Thyroid gland (tissue), 4 donors: ENCODE measurements around the gene GOLGA6A. TPM values are rescaled to one million over a fixed set of nuclear protein-coding genes. Genes with fewer than 3 reads are reported as not detected.

Experiments
- DNase-seq, 2 donors: peaks; one replicate each; pipeline ENCODE4 v3.0.0-alpha.2; 2019
- H3K27ac ChIP-seq, 3 donors: fragments of 200-600 bp; sonication (generic); 1 replicate in 2 of 3; 2 replicates in 1 of 3; pipeline ENCODE4 v1.5.1; 2016 to 2019; ENCODE audit warnings: mild to moderate bottlenecking in 1 of 3, moderate library complexity in 1 of 3
- H3K27me3 ChIP-seq: fragments of 200-600 bp; sonication (generic); one replicate; pipeline ENCODE4 v1.5.1; 2019
- H3K36me3 ChIP-seq, 2 donors: fragments of 200-600 bp; sonication (generic); one replicate each; pipeline ENCODE4 v1.5.1; 2016 to 2019
- H3K4me1 ChIP-seq, 2 donors: fragments of 200-600 bp; sonication (generic); one replicate each; pipeline ENCODE4 v1.5.1; 2017 to 2019
- H3K4me3 ChIP-seq, 3 donors: fragments of 200-600 bp; sonication (generic); replicated peaks in 1 of 3; 1 replicate in 2 of 3; 2 replicates in 1 of 3; pipeline ENCODE4 v1.5.1; 2016; ENCODE audit warnings: mild to moderate bottlenecking in 1 of 3
- H3K9me3 ChIP-seq: fragments of 200-600 bp; sonication (generic); one replicate; pipeline ENCODE4 v1.5.1; 2017
- POLR2A ChIP-seq, 2 donors: fragments of 450-650 bp; IDR thresholded peaks; one replicate each; pipeline ENCODE4 v1.6.1; 2017; ENCODE audit warnings: antibody characterized with exemption in 2 of 2, mild to moderate bottlenecking in 2 of 2, moderate library complexity in 1 of 2
- WGBS, 2 donors: methylation state at CpG; one replicate each; pipeline ENCODE4 v1.1.5; 2017; 5-methylcytosine and 5-hydroxymethylcytosine counted together
- intact Hi-C: fragments of 100-400 bp; cut with DNase I; formaldehyde crosslinking; loops from one replicate; pipeline ENCODE4 v1.15.1; 2023
- total RNA-seq, 4 donors: library from RNA; depleted of rRNA; stranded (reverse); fragments of >200 nt; gene quantifications; one replicate each; pipeline ENCODE4 v1.2.3, GENCODE V29; 2016
- TF ChIP-seq, protein P1 (sequence below), 6 experiments: fragments of 200-600 bp in 3 of 6; fragments of 450-650 bp in 3 of 6; sonication (generic) in 3 of 6; IDR thresholded peaks; one replicate each; pipeline ENCODE4 v1.5.1; 2016 to 2019; ENCODE audit warnings: antibody characterized with exemption in 6 of 6, mild to moderate bottlenecking in 2 of 6, inconsistent platforms in 1 of 6, moderate library complexity in 1 of 6

Gene GOLGA6A
- total RNA-seq, 4 donors from 2014 or later = 0.22 to 0.54 TPM; not detected in 2

DNA sequence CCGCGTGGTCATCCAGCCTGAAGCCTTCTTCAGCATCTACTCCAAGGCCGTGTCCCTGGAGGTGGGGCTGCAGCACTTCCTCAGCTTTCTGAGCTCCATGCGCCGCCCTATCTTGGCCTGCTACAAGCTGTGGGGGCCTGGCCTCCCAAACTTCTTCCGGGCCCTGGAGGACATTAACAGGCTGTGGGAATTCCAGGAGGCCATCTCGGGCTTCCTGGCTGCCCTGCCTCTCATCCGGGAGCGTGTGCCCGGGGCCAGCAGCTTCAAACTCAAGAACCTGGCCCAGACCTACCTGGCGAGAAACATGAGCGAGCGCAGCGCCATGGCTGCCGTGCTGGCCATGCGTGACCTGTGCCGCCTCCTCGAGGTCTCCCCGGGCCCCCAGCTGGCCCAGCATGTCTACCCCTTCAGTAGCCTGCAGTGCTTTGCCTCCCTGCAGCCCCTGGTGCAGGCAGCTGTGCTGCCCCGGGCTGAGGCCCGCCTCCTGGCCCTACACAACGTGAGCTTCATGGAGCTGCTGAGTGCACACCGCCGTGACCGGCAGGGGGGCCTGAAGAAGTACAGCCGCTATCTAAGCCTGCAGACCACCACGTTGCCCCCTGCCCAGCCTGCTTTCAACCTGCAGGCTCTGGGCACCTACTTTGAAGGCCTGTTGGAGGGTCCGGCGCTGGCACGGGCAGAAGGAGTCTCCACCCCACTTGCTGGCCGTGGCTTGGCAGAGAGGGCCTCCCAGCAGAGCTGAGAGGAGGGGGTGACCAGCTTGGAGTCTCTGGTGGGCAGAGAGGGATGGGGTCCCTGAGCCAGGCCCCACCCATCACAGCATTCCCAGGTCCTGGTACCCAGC, 37.9 kb downstream of the GOLGA6A start:
- peak overlapping the region in 1 of 3 donors; percentile 27 for H3K27ac ChIP-seq
- no peak overlapping the region for H3K4me3 ChIP-seq
- no peak for TF ChIP-seq POLR2A (IDR thresholded peaks at IDR 0.05)
- TF ChIP-seq, protein P1, sequence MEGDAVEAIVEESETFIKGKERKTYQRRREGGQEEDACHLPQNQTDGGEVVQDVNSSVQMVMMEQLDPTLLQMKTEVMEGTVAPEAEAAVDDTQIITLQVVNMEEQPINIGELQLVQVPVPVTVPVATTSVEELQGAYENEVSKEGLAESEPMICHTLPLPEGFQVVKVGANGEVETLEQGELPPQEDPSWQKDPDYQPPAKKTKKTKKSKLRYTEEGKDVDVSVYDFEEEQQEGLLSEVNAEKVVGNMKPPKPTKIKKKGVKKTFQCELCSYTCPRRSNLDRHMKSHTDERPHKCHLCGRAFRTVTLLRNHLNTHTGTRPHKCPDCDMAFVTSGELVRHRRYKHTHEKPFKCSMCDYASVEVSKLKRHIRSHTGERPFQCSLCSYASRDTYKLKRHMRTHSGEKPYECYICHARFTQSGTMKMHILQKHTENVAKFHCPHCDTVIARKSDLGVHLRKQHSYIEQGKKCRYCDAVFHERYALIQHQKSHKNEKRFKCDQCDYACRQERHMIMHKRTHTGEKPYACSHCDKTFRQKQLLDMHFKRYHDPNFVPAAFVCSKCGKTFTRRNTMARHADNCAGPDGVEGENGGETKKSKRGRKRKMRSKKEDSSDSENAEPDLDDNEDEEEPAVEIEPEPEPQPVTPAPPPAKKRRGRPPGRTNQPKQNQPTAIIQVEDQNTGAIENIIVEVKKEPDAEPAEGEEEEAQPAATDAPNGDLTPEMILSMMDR (IDR thresholded peaks at IDR 0.05) = no peak
- peak; percentile 51 to 52 for DNase-seq
- WGBS, 2 donors = 67 to 80% methylated on average over 9 to 12 of the region's 31 CpGs
- H3K27me3 ChIP-seq = no peaks in the 10 kb centered on the region
- peaks cover 10 to 25% of the 10 kb centered on the region in 2 donors for H3K4me1 ChIP-seq
- H3K36me3 ChIP-seq = no peaks in the 10 kb centered on the region
- intact Hi-C loops = no loop called here
- no peaks in the 10 kb centered on the region for H3K9me3 ChIP-seq

DNA sequence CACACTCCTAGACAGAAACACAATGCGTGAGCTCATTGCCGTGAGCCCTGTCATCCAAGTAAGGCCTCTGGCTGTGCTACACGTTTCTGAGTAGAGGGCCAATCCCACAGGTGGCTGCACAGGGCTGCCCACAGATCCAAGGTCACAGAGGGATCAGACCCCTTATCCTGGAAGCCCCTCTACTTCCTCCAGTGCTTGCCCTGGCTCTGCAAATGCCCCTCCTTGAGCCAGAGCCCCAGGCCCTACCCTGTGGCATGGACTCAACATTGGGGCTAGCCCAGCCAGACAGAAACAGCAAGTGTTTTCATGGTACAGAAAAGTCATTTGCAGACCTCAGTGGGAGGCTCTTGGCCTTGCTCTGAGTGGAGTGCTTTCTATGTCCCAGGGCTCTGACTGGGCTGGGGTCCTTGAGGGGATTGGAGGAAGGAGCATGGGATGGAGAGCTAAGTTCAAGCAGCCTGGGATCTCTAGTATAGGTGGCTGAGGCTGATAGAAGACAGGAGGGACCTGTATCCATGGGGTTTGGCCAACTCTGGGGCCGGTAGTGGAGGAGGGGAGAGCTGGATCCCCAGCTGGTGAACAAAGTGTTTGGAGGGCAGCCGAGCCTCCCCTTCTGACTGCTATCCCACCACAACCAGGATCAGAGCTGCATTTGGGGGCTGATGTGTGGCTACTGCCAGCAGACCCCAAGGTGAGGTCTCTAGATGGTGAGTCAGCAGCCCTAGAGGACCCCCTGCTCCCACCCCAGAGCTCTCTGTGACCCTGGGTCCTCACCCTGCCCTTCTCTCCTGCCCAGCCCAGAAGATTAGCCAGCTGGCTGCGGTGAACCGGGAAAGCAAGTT, 38.7 kb downstream of the GOLGA6A start:
- Histone ChIP-seq H3K36me3 (no peaks in the 10 kb centered on the region), H3K27me3 (no peaks in the 10 kb centered on the region), H3K4me1 (peaks cover 9 to 33% of the 10 kb centered on the region in 2 donors), H3K27ac (peak overlapping the region in 1 of 3 donors; percentile 27), H3K4me3 (no peak overlapping the region), H3K9me3 (no peaks in the 10 kb centered on the region)
- no peak for DNase-seq
- no peak for TF ChIP-seq POLR2A (IDR thresholded peaks at IDR 0.05)
- TF ChIP-seq, protein P1 (IDR thresholded peaks at IDR 0.05) = no peak
- 56 to 63% methylated on average over 2 to 7 of the region's 7 CpGs for WGBS, 2 donors
- intact Hi-C loops = no loop called here

DNA sequence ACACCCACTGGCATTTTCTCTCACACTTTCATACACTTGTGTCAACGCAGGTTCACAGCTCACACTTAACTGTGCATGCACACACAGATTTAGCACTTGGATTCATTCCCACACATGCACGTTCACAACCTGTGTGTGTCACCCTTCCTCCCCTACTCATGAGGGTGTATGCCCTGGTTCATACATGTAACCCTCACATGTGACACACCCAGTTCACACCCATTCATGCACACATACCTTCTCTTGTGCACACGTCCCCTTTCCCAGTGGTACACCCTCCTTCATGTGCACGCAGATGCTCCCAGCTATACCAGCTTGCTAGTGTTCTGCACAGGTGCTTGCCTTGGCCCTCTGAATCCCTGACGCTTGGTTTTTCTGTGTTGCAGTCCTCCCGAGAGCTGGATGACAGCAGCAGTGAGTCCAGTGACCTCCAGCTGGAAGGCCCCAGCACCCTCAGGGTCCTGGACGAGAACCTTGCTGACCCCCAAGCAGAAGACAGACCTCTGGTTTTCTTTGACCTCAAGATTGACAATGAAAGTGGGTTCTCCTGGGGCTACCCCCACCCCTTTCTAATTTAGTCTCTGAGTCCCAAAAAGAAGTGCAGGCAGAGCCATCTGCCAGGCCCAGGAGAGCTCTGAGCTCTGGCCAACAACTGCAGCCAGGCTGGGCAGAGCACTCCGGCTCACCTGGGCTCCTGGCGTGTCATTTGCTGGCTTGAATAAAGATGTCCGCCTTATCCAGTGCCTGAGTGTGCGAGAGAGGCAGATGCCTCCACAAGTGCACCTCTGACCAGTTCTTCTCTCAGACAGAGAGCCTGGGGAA, 39.5 kb downstream of the GOLGA6A start:
- H3K4me3 ChIP-seq = no peak overlapping the region
- H3K36me3 ChIP-seq = peaks cover 0 to 3% of the 10 kb centered on the region in 2 donors
- peaks cover under 1 to 30% of the 10 kb centered on the region in 2 donors for H3K4me1 ChIP-seq
- intact Hi-C loops = no loop called here
- WGBS, 2 donors = 92 to 94% methylated on average over 8 to 11 of the region's 11 CpGs
- no peaks in the 10 kb centered on the region for H3K9me3 ChIP-seq
- TF ChIP-seq POLR2A (IDR thresholded peaks at IDR 0.05) = no peak
- TF ChIP-seq, protein P1 (IDR thresholded peaks at IDR 0.05) = no peak
- no peak overlapping the region for H3K27ac ChIP-seq
- no peaks in the 10 kb centered on the region for H3K27me3 ChIP-seq
- no peak for DNase-seq

DNA sequence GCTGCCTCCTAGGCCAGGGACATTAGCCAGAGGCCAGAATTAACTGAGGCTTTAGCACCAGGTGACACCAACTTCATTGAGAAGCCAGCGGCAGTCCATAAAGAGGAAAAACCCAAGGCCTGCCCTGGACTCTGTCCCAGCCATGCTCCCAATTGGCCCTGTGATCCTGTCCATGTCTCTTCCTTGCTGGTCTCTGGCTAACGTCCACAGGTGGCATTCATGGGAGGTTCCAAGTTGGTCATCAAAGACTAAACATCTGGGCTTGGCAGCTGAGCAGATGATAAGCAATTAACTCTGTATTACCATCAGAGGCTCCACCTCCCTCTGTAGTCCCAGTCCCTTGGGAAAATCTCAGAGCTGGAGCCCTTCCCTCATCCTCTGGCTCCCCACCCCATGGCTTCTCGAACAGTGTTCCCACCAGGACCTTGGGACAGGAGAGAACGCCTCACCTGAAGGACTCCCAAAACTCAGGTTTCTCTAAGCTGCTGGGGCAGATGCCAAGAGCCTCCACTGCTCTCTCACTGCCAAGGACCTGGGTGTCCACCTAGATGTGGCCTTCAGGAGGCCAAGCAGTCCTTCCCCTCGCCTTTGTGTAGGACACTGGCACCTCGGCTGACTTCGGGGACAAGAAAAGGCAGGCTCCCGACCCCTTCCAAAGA, 40.4 kb downstream of the GOLGA6A start:
- Histone ChIP-seq H3K9me3 (no peaks in the 10 kb centered on the region), H3K36me3 (peaks cover 0 to 3% of the 10 kb centered on the region in 2 donors)

More for the DNA sequence above, 40.4 kb downstream of the GOLGA6A start:
- Histone ChIP-seq H3K4me1 (peaks cover 0 to 32% of the 10 kb centered on the region in 2 donors), H3K27me3 (no peaks in the 10 kb centered on the region), H3K27ac (no peak overlapping the region), H3K4me3 (no peak overlapping the region)
- intact Hi-C loops = no loop called here
- no peak for DNase-seq
- 94 to 95% methylated on average over 6 to 8 of the region's 8 CpGs for WGBS, 2 donors
- no peak for TF ChIP-seq POLR2A (IDR thresholded peaks at IDR 0.05)
- TF ChIP-seq, protein P1 (IDR thresholded peaks at IDR 0.05) = no peak
